ENCODE results near the gene MPHOSPH10.
"Not testable (repeated sequence)": the region's sequence is repeated elsewhere in the genome, so short reads cannot be mapped to it uniquely, and the experiment has no call there.

The MPHOSPH10 gene

DNA sequence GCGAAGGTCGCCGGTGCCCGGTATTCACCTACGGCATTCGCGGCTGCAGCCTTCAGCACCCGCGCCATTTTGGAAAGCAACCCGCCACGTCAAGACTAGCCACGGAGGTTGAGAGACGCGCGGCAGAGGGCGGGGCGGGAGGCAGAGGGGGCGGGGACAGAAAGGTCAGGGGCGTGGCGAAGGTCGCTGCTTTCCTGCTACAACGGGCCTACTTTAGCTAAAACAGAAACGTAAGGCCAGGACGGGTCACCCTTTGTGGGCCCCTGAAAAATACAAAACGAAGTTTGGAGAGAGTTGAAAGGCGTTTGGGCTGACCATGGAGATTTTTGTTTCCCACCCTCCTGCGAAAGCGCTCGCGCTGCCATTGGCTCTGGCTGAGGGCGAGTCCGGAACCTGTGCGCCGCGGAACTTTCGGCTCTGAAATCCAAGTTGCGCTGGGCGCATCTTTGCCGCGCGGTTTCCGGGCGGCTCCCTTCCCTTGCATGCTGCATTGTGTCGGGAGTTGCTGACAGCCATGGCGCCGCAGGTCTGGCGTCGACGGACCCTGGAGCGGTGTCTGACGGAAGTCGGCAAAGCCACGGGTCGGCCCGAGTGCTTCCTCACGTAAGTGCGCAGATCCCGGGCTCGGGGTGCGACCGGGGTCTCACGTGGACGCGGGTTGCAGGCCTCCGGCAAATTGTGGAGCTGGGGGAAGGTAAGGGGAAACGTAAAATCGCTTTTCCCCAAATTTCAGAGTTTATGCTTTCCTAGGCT is at the start of gene MPHOSPH10, which contains the start of gene MCEE:
MPHOSPH10 (plus strand) TSS at position 483 of the 753 bp plus-strand sequence; CDS start at position 515, 32 bp downstream.
MCEE (minus strand) TSS at position 78 of the 753 bp plus-strand sequence; CDS start at position 68, 10 bp downstream.
- DNase-seq: peak; percentile 94 to 95

- DNase-seq: no peak
Measured at GRCh38 chr2:71082402-71083252, 47.8 kb upstream of the MPHOSPH10 start.

DNA sequence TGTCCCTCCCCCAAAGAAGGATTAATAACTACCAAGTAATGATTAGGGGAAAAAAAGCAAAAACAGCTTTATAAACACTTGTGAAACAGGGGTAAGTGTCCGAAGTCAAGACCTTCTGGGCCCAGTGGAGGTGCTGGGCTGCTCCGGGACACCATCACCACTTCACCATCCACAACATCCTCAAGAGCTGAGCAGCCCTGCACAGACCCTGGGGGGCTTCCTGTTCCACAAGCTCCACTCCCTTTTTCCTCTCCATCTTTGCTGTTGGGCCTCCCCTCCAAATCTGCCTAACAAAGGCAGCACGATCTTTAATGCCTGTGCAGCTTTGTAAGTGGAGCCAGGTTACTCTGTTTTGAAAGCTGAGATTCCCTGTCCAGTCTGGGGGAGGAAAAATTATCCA is 47.1 kb upstream of the MPHOSPH10 start:
- not testable (repeated sequence) for DNase-seq

GRCh38 chr2:71083752-71084312 is 46.6 kb upstream of the MPHOSPH10 start:
- not testable (repeated sequence) for DNase-seq

- DNase-seq: not testable (repeated sequence)
Measured at GRCh38 chr2:71085325-71086003, 45.0 kb upstream of the MPHOSPH10 start.

DNA sequence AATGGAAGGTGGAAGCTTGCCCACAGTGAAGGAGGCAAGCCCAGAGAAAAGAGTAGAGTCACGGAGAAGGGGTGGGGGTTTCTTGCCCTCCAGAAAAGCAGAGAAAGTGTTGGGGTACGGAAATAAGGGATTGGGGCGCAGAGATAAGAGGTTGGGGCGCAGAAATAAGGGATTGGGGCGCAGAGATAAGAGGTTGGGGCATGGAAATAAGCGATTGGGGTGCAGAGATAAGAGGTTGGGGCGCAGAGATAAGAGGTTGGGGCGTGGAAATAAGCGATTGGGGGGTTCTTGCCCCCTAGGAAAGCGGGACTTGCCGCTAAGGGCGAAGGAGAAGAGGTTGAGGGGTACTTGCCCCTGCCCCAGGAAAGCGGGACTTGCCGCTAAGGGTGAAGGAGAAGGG is 41.0 kb upstream of the MPHOSPH10 start:
- not testable (repeated sequence) for DNase-seq

DNA sequence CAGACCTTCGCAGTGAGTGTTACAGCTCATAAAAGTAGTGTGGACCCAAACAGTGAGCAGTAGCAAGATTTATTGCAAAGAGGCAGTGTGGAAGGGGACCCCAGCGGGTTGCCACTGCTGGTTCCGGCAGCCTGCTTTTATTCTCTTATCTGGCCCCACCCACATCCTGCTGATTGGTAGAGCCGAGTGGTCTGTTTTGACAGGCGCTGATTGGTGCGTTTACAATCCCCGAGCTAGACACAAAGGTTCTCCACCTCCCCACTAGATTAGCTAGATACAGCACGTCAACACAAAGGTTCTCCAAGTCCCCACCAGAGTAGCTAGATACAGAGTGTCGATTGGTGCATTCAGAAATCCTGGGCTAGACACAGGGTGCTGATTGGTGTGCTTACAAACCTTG is 38.6 kb upstream of the MPHOSPH10 start:
- not testable (repeated sequence) for DNase-seq

GRCh38 chr2:71092491-71093260 is 37.8 kb upstream of the MPHOSPH10 start:
- not testable (repeated sequence) for DNase-seq

- DNase-seq: peak in 1 of 2 donors; percentile 7
Measured at GRCh38 chr2:71100195-71100964, 30.1 kb upstream of the MPHOSPH10 start.

GRCh38 chr2:71101656-71102055 is 28.8 kb upstream of the MPHOSPH10 start:
- no peak for DNase-seq

GRCh38 chr2:71102981-71103681 is 27.3 kb upstream of the MPHOSPH10 start:
- DNase-seq: no peak

GRCh38 chr2:71103809-71104208 is 26.6 kb upstream of the MPHOSPH10 start:
- DNase-seq: no peak

GRCh38 chr2:71106463-71106862 is 24.0 kb upstream of the MPHOSPH10 start:
- not testable (repeated sequence) for DNase-seq

- no peak for DNase-seq
Measured at GRCh38 chr2:71108091-71108490, 22.3 kb upstream of the MPHOSPH10 start.

DNA sequence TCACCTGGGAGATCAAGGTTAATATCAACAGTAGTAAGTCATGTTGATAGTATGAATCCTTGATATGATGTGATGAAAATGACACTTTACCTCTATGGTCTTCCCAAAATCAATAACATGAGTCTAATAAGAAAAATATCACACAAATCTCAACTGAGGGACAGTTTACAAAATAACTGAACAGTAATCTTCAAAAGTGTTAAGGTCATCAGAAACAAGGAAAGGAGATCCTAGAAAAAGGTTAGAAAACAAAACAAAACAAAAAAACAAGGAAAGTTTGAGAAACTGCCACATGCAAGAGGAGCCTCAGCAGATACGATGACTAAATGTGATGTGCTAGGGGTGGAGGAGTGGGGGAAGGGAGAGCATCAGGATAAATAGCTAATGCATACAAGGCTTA is 16.6 kb upstream of the MPHOSPH10 start:
- no peak for DNase-seq

GRCh38 chr2:71117063-71117462 is 13.4 kb upstream of the MPHOSPH10 start:
- DNase-seq: no peak

DNA sequence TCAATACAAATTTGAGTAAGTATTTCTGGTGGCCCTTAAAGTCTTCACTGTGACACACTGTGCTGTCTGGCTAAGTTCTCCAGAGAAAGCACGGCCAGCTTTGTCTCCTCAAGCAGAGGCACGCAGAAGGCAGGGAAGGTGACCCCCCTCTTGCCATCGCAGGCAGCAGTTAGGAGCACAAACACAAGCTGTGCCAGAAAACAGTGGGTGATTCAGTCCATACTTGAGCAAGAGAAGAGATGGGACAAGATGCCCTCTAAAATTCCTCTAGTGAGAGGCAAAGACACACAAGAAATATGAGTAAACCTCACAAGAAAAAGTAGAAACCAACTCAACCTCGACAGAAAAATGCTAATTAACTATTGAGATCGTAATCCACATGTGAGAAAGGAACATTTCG is 10.2 kb upstream of the MPHOSPH10 start:
- no peak for DNase-seq

GRCh38 chr2:71121479-71121878 is 9.0 kb upstream of the MPHOSPH10 start:
- DNase-seq: no peak

DNA sequence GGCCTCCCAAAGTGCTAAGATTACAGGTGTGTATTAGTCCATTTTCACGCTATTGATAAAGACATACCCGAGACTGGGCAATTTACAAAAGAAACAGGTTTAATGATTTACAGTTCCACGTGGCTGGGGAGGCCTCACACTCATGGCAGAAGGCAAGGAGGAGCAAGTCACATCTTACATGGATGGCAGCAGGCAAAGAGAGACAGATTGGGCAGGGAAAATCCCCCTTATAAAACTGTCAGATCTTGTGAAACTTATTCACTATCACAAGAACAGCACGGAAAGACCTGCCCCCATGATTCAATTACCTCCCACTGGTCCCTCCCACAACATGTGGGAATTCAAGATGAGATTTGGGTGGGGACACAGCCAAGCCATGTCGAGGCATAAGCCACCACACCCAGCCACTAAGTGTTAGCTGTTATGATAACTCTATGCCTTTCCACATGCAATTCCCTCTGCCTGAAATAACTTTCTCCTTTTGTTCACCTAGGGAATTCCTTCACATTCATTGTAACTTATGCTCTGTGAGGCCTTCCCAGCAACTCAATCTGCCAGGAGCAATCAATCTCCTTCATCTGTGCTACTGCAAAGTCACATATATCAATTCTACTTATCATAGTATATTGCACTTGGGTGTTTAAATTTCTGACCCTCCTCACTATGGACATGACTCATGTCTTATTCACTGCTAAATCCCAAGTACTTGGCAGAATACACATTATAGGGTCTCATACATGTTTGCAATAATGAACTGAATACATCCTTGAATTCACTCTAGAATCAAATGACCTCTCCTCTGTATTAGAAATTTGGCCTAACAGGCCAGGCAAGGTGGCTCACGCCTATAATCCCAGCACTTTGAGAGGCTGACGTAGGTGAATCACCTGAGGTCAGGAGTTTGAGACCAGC is 7.8 kb upstream of the MPHOSPH10 start:
- DNase-seq: no peak

Data from hippocampal formation (tissue), 2 donors.